ENCODE data around the gene SOCS2. TPM values are rescaled to one million over a fixed set of nuclear protein-coding genes. Genes with fewer than 3 reads are reported as not detected.

Gene SOCS2
- total and polyA plus RNA-seq, 2 of the 13 experiments (the other 11 are each of a cell fraction or from before 2014, with no cell fraction given), result 0.62 to 1.5 TPM

GRCh38 chr12:93589081-93589480 lies 16.6 kb downstream of the SOCS2 start:
- intact Hi-C loops (cut with micrococcal nuclease; ENCODE audit: unreplicated experiment), result no loop called here
- no TSS peak for BruUV-seq (replicated peaks)
- TF ChIP-seq IKZF4 (CRISPR knock-in tag; IDR thresholded peaks at IDR 0.05; ENCODE audit: borderline replicate concordance, low read depth, not compliant biosample characterization) (no peak), HNF4G (IDR thresholded peaks at IDR 0.05; ENCODE audit: borderline replicate concordance, low read depth, low read length) (no peak), HNF4G (CRISPR knock-in tag; IDR thresholded peaks at IDR 0.05; ENCODE audit: borderline replicate concordance, low read depth) (no peak), HNRNPH1 (optimal IDR thresholded peaks at IDR 0.05; ENCODE audit: low read depth, low read length) (no peak), GATAD1 (CRISPR knock-in tag; IDR thresholded peaks at IDR 0.05) (no peak), NR2F1 (CRISPR knock-in tag; IDR thresholded peaks at IDR 0.05) (no peak), SMC3 (IDR thresholded peaks at IDR 0.05; ENCODE audit: low read length) (no peak), SAFB2 (CRISPR knock-in tag; IDR thresholded peaks at IDR 0.05; ENCODE audit: borderline replicate concordance, low read depth) (no peak), MAFF (IDR thresholded peaks at IDR 0.05; ENCODE audit: low read depth, low read length) (no peak), ZBTB10 (CRISPR knock-in tag; IDR thresholded peaks at IDR 0.05; ENCODE audit: borderline replicate concordance) (no peak), ZBTB2 (CRISPR knock-in tag; IDR thresholded peaks at IDR 0.05; ENCODE audit: low read depth) (no peak), DMTF1 (CRISPR knock-in tag; IDR thresholded peaks at IDR 0.05) (no peak), HCFC1 (IDR thresholded peaks at IDR 0.05; ENCODE audit: low read depth, low read length) (no peak), ZNF512 (CRISPR knock-in tag; IDR thresholded peaks at IDR 0.05) (no peak), ARID3A (IDR thresholded peaks at IDR 0.05; ENCODE audit: low read depth, low read length) (no peak)

More at GRCh38 chr12:93589081-93589480, 16.6 kb downstream of the SOCS2 start:
- in situ Hi-C loops (cut with HindIII; ENCODE audit: extremely low pct_ligation_motif_present, low pct_unique_long_range_greater_than_20kb), result no loop called here
- Histone ChIP-seq H3K36me3 (replicated peaks in 1 of 2; ENCODE audit: control insufficient read depth in 1 of 2, insufficient read depth in 2 of 2, low read length in 2 of 2) (no peaks in the 10 kb centered on the region), H3K9me3 (ENCODE audit: low read length) (no peaks in the 10 kb centered on the region), H3K27ac (ENCODE audit: extremely low read length, insufficient read depth, low read length) (no peak overlapping the region), H2AFZ (ENCODE audit: low read length) (no peak overlapping the region), H3K9ac (ENCODE audit: insufficient read depth, low read depth, low read length) (no peak overlapping the region), H3K27me3 (ENCODE audit: control insufficient read depth in 1 of 2, insufficient read depth in 2 of 2, low read length in 2 of 2) (peaks cover 4 to 42% of the 10 kb centered on the region in 2 experiments), H4K20me1 (ENCODE audit: insufficient read depth, low read length) (no peaks in the 10 kb centered on the region), H3K4me1 (ENCODE audit: insufficient read depth, low read length) (peaks cover 10% of the 10 kb centered on the region), H3K4me3 (replicated peaks in 1 of 3; ENCODE audit: insufficient read depth in 1 of 3, low read depth in 2 of 3, low read length in 3 of 3) (no peak overlapping the region), H3K79me2 (ENCODE audit: insufficient read depth, low read length) (no peaks in the 10 kb centered on the region), H3K4me2 (ENCODE audit: low read depth, low read length) (no peak overlapping the region)
- FAIRE-seq (no peak), ATAC-seq (no peak), DNase-seq (ENCODE audit: low spot score) (no peak)
- 22% methylated on average over 2 of the region's 2 CpGs for WGBS (ENCODE audit: low lambda C conversion rate)
- POLR2A ChIA-PET, result no interaction called here
- CTCF ChIA-PET (ENCODE audit: low intra/inter-chr PET ratio, low total read pairs), result no interaction called here
